Heart left ventricle (tissue), 16 donors: Measurements from ENCODE around the gene GNL3. TPM values are rescaled to one million over a fixed set of nuclear protein-coding genes. Genes with fewer than 3 reads are reported as not detected.

Experiments used
- ATAC-seq, 4 donors: fragments of 200-7000 bp; cut with Tn5 transposase; one replicate each; pipeline ENCODE4 v1.9.1; 2020 to 2022; ENCODE audit warnings: moderate library complexity in 4 of 4, mild to moderate bottlenecking in 3 of 4, moderate number of reproducible peaks in 1 of 4
- DNase-seq, 5 donors: peaks; one replicate each; pipeline ENCODE4 v3.0.0-alpha.2; 2020
- H3K27ac ChIP-seq, 12 donors: fragments of 200-600 bp; sonication (generic) in 4 of 12; one replicate each; pipeline versions ENCODE4 v1.5.0 to v1.8.0; 2016 to 2022; ENCODE audit warnings: mild to moderate bottlenecking in 2 of 12
- H3K27me3 ChIP-seq, 9 donors: fragments of 200-600 bp; sonication (generic) in 2 of 9; one replicate each; pipeline versions ENCODE4 v1.5.1 to v1.8.0; 2016 to 2022; ENCODE audit warnings: mild to moderate bottlenecking in 3 of 9
- H3K36me3 ChIP-seq, 9 donors: fragments of 200-600 bp; sonication (generic) in 2 of 9; one replicate each; pipeline versions ENCODE4 v1.5.0 to v1.8.0; 2018 to 2022; ENCODE audit warnings: mild to moderate bottlenecking in 2 of 9
- H3K4me1 ChIP-seq, 12 donors: fragments of 200-600 bp; sonication (generic) in 4 of 12; one replicate each; pipeline versions ENCODE4 v1.5.0 to v1.8.0; 2016 to 2022; ENCODE audit warnings: mild to moderate bottlenecking in 3 of 12
- H3K4me3 ChIP-seq, 12 donors: fragments of 200-600 bp; sonication (generic) in 4 of 12; one replicate each; pipeline versions ENCODE4 v1.5.0 to v1.8.0; 2017 to 2022; ENCODE audit warnings: mild to moderate bottlenecking in 9 of 12, moderate library complexity in 4 of 12
- H3K9me3 ChIP-seq, 12 donors: fragments of 200-600 bp; sonication (generic) in 4 of 12; one replicate each; pipeline versions ENCODE4 v1.5.0 to v1.8.0; 2016 to 2022; ENCODE audit warnings: mild to moderate bottlenecking in 1 of 12
- CTCF ChIP-seq, 12 donors: fragments of 200-600 bp; sonication (generic) in 4 of 12; IDR thresholded peaks; one replicate each; pipeline versions ENCODE4 v1.5.0 to v1.8.0; 2018 to 2022; ENCODE audit warnings: antibody characterized with exemption in 12 of 12, mild to moderate bottlenecking in 5 of 12
- POLR2A ChIP-seq, 2 donors: fragments of 450-650 bp; IDR thresholded peaks; one replicate each; pipeline ENCODE4 v1.6.1; 2017; ENCODE audit warnings: antibody characterized with exemption in 2 of 2, mild to moderate bottlenecking in 2 of 2, moderate library complexity in 2 of 2
- WGBS, 4 donors: extraction: QIAGEN DNeasy Blood & Tissue Kit in 2 of 4; methylation state at CpG; one replicate each; pipeline versions ENCODE4 v1.1.5 to v1.1.7; 2013 to 2018; 5-methylcytosine and 5-hydroxymethylcytosine counted together
- intact Hi-C, 10 donors: fragments of 100-400 bp; cut with DNase I; formaldehyde crosslinking; loops; one replicate each; pipeline versions ENCODE4 v1.11.1 to v1.14.2; 2022
- polyA plus RNA-seq, 2 donors: library from polyadenylated mRNA; stranded (reverse); fragments of 200-250 nt; gene quantifications; one replicate each; pipeline ENCODE4 v1.2.3, GENCODE V29; 2013
- total RNA-seq, 9 donors: library from RNA; depleted of rRNA in 2 of 9; stranded (reverse); fragments of >200 nt in 2 of 9; fragmentation: NEBNext Ultra II Directional in 3 of 9; extraction: Animal tissue kit (Norgen Biotek cat#: 25700) in 3 of 9; gene quantifications; one replicate each; pipeline versions ENCODE4 v1.1.0 to v1.2.4, GENCODE V29; 2016 to 2023
- donor health status: ischemic (EF 13 %, LVEDD 7.1; RV severe dilation, severe dysfunction).
- donor health status: healthy with polysubstance abuse.
- donor health status: DM: no; HTN: yes; CAD: no.
- donor health status: DM: no; HTN: no; CAD: no.
- donor health status: ischemic (EF 25% LVEDD 6.9; RV normal size, moderate dysfunction).
- donor health status: ischemic (EF 25% LVEDD 5.7; RV mildly dilated, moderate dysfunction).
- donor health status: healthy.
- donor health status: DM: yes; HTN: yes; CAD: no.
- donor health status: ischemic (EF 35%, LVEDD 5.7; RV mildly dilated, moderate dysfunction).
- donor health status: nonischemic (EF 11% LVEDD 7.7; RV severe dilation, severe dysfunction).
- donor health status: DM: yes; HTN: yes; CAD: no.
- donor health status: PGD.
- donor health status: ischemic (EF 29% LVEDD 5.4; RV normal size, mild dysfunction).
- donor health status: nonischemic (EF 23%, LVEDD 6.1; RV moderate dilation, normal function).

The GNL3 gene
- total and polyA plus RNA-seq, 11 donors = 23.6 to 85.3 (median 29.4) TPM

GRCh38 chr3:52688266-52688665 lies 2.4 kb downstream of the GNL3 start:
- H3K36me3 ChIP-seq = peaks cover 5 to 66% (median 63%) of the 10 kb centered on the region in 9 donors
- TF ChIP-seq POLR2A (IDR thresholded peaks at IDR 0.05) (no peak), CTCF (IDR thresholded peaks at IDR 0.05) (no peak)
- ATAC-seq (no peak), DNase-seq (no peak)
- WGBS, 4 donors = 86 to 91% (median 87%) methylated on average over 6 of the region's 6 CpGs
- no peaks in the 10 kb centered on the region for H3K9me3 ChIP-seq
- no peak overlapping the region for H3K4me3 ChIP-seq
- no peaks in the 10 kb centered on the region for H3K27me3 ChIP-seq
- intact Hi-C loops = loop anchor here in 7 of 10 donors (5.0 to 10.0 kb wide), 4 partner anchors 206 to 233 kb away; partner anchors contain the start of genes NISCH (in 1 of the 7) and TNNC1 (in 1 of the 7)
- no peak overlapping the region for H3K27ac ChIP-seq
- peaks cover 7 to 42% (median 23%) of the 10 kb centered on the region in 12 donors for H3K4me1 ChIP-seq

- intact Hi-C loops = loop anchor here in 7 of 10 donors (5.0 to 10.0 kb wide), 4 partner anchors 207 to 234 kb away; partner anchors contain the start of genes NISCH (in 1 of the 7) and TNNC1 (in 1 of the 7)
These were observed 3.3 kb downstream of the GNL3 start for GRCh38 chr3:52689151-52689550.

DNA sequence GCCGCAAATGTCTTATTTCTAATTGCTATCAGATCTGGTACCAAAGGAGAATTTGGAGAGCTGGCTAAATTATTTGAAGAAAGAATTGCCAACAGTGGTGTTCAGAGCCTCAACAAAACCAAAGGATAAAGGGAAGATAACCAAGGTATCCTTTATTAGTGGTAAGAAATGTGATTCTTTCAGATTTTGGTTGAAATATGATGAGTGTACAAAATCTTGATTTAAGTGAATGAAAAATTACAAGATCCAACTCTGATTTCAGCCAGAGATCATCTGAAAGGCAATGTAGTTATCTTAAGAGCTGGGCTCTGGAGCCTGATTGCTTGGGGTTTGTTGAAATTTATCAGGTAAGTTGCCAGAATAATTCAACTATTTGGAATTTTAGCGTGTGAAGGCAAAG lies 4.7 kb downstream of the GNL3 start:
- intact Hi-C loops = no loop called here
- H3K27me3 ChIP-seq = no peaks in the 10 kb centered on the region
- H3K27ac ChIP-seq = no peak overlapping the region
- no peaks in the 10 kb centered on the region for H3K9me3 ChIP-seq
- H3K4me1 ChIP-seq = peaks cover 0 to 24% (median 10%) of the 10 kb centered on the region in 12 donors
- WGBS, 4 donors = 89 to 96% (median 93%) methylated on average over 2 of the region's 2 CpGs
- no peak for TF ChIP-seq CTCF (IDR thresholded peaks at IDR 0.05)
- TF ChIP-seq POLR2A (IDR thresholded peaks at IDR 0.05) = no peak
- ATAC-seq (no peak), DNase-seq (no peak)
- H3K36me3 ChIP-seq = peaks cover 5 to 89% (median 86%) of the 10 kb centered on the region in 9 donors
- no peak overlapping the region for H3K4me3 ChIP-seq

More at GRCh38 chr3:52689151-52689550, 3.3 kb downstream of the GNL3 start:
- Histone ChIP-seq H3K9me3 (no peaks in the 10 kb centered on the region), H3K4me1 (peaks cover 7 to 33% (median 18%) of the 10 kb centered on the region in 12 donors), H3K27me3 (no peaks in the 10 kb centered on the region), H3K27ac (no peak overlapping the region), H3K4me3 (no peak overlapping the region), H3K36me3 (peaks cover 5 to 75% (median 72%) of the 10 kb centered on the region in 9 donors)
- no peak for TF ChIP-seq POLR2A (IDR thresholded peaks at IDR 0.05)
- no peak for TF ChIP-seq CTCF (IDR thresholded peaks at IDR 0.05)
- WGBS, 4 donors = 84 to 90% (median 85%) methylated on average over 3 of the region's 3 CpGs
- ATAC-seq (no peak), DNase-seq (no peak)

GRCh38 chr3:52693071-52693470 lies 7.2 kb downstream of the GNL3 start:
- DNase-seq = no peak
- no peak overlapping the region for H3K4me3 ChIP-seq
- ATAC-seq = no peak
- peaks cover 0 to 2% (median 0%) of the 10 kb centered on the region in 12 donors for H3K4me1 ChIP-seq
- no peaks in the 10 kb centered on the region for H3K27me3 ChIP-seq
- H3K27ac ChIP-seq = no peak overlapping the region
- peaks cover 5 to 100% (median 100%) of the 10 kb centered on the region in 9 donors for H3K36me3 ChIP-seq
- H3K9me3 ChIP-seq = no peaks in the 10 kb centered on the region
- TF ChIP-seq CTCF (IDR thresholded peaks at IDR 0.05) (no peak), POLR2A (IDR thresholded peaks at IDR 0.05) (no peak)
- intact Hi-C loops = no loop called here
